Kidney (tissue), 14 donors: ENCODE measurements around the gene TUBB2B. TPM values are rescaled to one million over a fixed set of nuclear protein-coding genes. Genes with fewer than 3 reads are reported as not detected.

ENCODE experiments used
- DNase-seq, 5 donors: peaks; one replicate each; pipeline ENCODE4 v3.0.0-alpha.2; 2013 to 2020
- FAIRE-seq: peaks from 2 replicates; lab custom pipeline; 2012; peaks lifted over from hg19 to GRCh38; lab: Jason Lieb, UNC
- H3K27ac ChIP-seq, 2 donors: one replicate each; pipeline ENCODE4 v1.7.0; 2013; ENCODE audit warnings: low read depth in 2 of 2, low read length in 2 of 2, inconsistent platforms in 1 of 2
- H3K27me3 ChIP-seq: one replicate; pipeline ENCODE4 v1.7.1; 2013; ENCODE audit warnings: low read length, inconsistent platforms; ENCODE audit not compliant: control insufficient read depth, insufficient read depth
- H3K36me3 ChIP-seq, 3 donors: one replicate each; pipeline versions ENCODE4 v1.7.0 to v1.7.1; 2013; ENCODE audit warnings: low read length in 3 of 3, control low read depth in 1 of 3, inconsistent platforms in 1 of 3; ENCODE audit not compliant: insufficient read depth in 3 of 3, control insufficient read depth in 2 of 3
- H3K4me1 ChIP-seq, 3 donors: one replicate each; pipeline versions ENCODE4 v1.7.0 to v1.7.1; 2013; ENCODE audit warnings: low read length in 3 of 3, inconsistent platforms in 1 of 3, low read depth in 1 of 3; ENCODE audit not compliant: control insufficient read depth in 2 of 3, insufficient read depth in 2 of 3
- H3K4me3 ChIP-seq, 3 donors: one replicate each; pipeline versions ENCODE4 v1.7.0 to v1.8.1; 2013; ENCODE audit warnings: low read length in 3 of 3, control low read depth in 1 of 3, inconsistent platforms in 1 of 3
- H3K9ac ChIP-seq, 3 donors: one replicate each; pipeline versions ENCODE4 v1.7.0 to v1.7.1; 2013; ENCODE audit warnings: low read length in 3 of 3, control low read depth in 1 of 3, inconsistent platforms in 1 of 3
- H3K9me3 ChIP-seq, 3 donors: one replicate each; pipeline versions ENCODE4 v1.7.0 to v1.7.1; 2013; ENCODE audit warnings: low read length in 3 of 3, control low read depth in 1 of 3, inconsistent platforms in 1 of 3; ENCODE audit not compliant: control insufficient read depth in 2 of 3, insufficient read depth in 1 of 3
- CTCF ChIP-seq: IDR thresholded peaks from 3 replicates; pipeline ENCODE4 v1.5.1; 2012; ENCODE audit warnings: mild to moderate bottlenecking, moderate library complexity, borderline replicate concordance; ENCODE audit not compliant: insufficient read depth; ENCODE audit errors: extremely low read depth
- intact Hi-C: fragments of 100-400 bp; cut with DNase I; formaldehyde crosslinking; loops from one replicate; pipeline ENCODE4 v1.11.1; 2022
- polyA plus RNA-seq: library from polyadenylated mRNA; stranded (reverse); fragments of 350-450 nt; fragmentation: Illumina TruSeq; extraction: RNeasy Lipid Tissue Mini Kit (QIAGEN cat#74804); gene quantifications from one replicate; pipeline ENCODE4 v1.2.3, GENCODE V29; 2014; ENCODE audit warnings: low read depth, low replicate concordance; ENCODE audit not compliant: insufficient read depth
- total RNA-seq: library from RNA; stranded (reverse); fragmentation: NEBNext Ultra II Directional; extraction: Animal tissue kit (Norgen Biotek cat#: 25700); gene quantifications from one replicate; pipeline ENCODE4 v1.2.1, GENCODE V29; 2021
- donor health status: control.
- donor health status: control.
- donor health status: control.
- donor health status: control.
- donor health status: control.
- donor health status: DM: yes; HTN: yes; CAD: no.
- donor health status: Normal renal cell carcinoma (clear cell type).

TUBB2B gene
- total and polyA plus RNA-seq, 2 donors from 2014 or later: 34.2 to 46.1 TPM

DNA sequence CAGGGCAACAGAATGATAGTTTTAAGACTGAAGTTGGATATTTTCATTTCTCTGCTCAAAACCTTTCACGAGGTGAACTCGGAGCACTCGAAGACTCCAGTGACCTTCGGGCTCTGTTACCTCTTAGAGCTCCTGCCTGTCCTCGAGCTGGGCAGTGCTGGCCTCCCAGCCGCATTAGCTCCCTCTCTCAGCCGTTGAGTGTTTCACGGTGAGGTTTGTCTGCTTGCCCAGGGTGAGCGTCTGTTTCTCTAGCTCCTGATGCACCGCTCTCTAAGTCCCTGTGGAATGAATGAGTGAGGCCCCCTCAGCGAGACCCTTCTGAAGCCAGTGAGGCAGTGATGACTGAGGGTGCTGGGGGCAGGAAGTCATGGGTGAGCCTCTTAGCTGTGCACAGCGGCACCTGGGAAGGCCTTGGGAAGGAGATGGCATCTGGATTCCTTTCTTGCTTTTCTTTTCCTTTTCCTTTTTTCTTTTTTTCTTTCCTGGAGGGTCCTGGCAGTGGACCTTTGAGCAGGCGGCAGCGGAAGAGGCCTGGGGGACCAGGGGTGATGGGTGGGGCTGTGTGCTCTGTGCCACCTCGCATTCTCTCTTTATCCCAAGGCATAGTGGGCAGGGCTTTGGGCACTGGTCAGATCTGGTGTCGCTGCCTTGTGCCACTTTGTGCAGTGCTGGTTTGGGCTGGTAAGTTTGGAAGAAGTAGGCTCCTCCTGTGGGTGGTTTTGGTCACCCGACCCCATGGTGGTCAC, 33.5 kb upstream of the TUBB2B start:
- H3K4me3 ChIP-seq: peak overlapping the region in 1 of 3 donors; percentile 38
- no peak for FAIRE-seq

DNA sequence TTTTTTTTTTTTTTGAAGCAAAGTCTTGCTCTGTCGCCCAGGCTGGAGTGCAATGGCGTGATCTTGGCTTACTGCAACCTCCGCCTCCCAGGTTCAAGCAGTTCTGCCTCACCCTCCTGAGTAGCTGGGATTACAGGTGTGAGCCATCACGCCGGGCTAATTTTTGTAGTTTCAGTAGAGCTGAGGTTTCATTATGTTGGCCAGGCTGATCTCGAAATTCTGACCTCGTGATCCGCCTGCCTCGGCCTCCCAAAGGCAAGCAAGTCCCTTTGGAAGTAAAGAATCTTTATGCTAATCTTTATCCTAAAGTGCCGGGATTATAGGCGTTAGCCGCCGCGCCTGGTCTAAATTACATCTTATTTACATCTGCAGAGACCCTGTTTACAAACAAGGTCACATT, 32.8 kb upstream of the TUBB2B start:
- DNase-seq (peak in 1 of 5 donors; percentile 53), FAIRE-seq (no peak)
- Histone ChIP-seq H3K4me1 (peaks cover 0 to 24% (median 22%) of the 10 kb centered on the region in 3 donors), H3K27ac (peak overlapping the region; percentile 78 to 81), H3K9me3 (no peaks in the 10 kb centered on the region), H3K36me3 (peaks cover 0 to 11% (median 5%) of the 10 kb centered on the region in 3 donors), H3K27me3 (no peaks in the 10 kb centered on the region), H3K4me3 (peak overlapping the region in 1 of 3 donors; percentile 38), H3K9ac (peak overlapping the region in 2 of 3 donors; percentile 48 to 72)
- intact Hi-C loops: no loop called here
- TF ChIP-seq CTCF: no peak

More for the DNA sequence above, 33.5 kb upstream of the TUBB2B start:
- Histone ChIP-seq H3K4me1 (peaks cover 0 to 24% (median 22%) of the 10 kb centered on the region in 3 donors), H3K27me3 (no peaks in the 10 kb centered on the region), H3K9me3 (no peaks in the 10 kb centered on the region), H3K36me3 (peaks cover 0 to 11% (median 5%) of the 10 kb centered on the region in 3 donors), H3K27ac (peak overlapping the region; percentile 78 to 81), H3K9ac (peak overlapping the region in 2 of 3 donors; percentile 48 to 72)
- DNase-seq: peak in 1 of 5 donors; percentile 54
- intact Hi-C loops: no loop called here
- TF ChIP-seq CTCF: no peak

- FAIRE-seq (no peak), DNase-seq (peak; percentile 39 to 79 (median 58))
- TF ChIP-seq CTCF: peak; percentile 1
Observed at GRCh38 chr6:3259491-3259958, 32.1 kb upstream of the TUBB2B start.

More at GRCh38 chr6:3259491-3259958, 32.1 kb upstream of the TUBB2B start:
- H3K4me1 ChIP-seq: peaks cover 0 to 24% (median 22%) of the 10 kb centered on the region in 3 donors
- H3K9me3 ChIP-seq: no peaks in the 10 kb centered on the region
- peaks cover 0 to 11% (median 5%) of the 10 kb centered on the region in 3 donors for H3K36me3 ChIP-seq
- peak overlapping the region; percentile 49 to 68 (median 59) for H3K9ac ChIP-seq
- peak overlapping the region; percentile 85 to 86 for H3K27ac ChIP-seq
- H3K27me3 ChIP-seq: no peaks in the 10 kb centered on the region
- peak overlapping the region; percentile 66 to 95 (median 79) for H3K4me3 ChIP-seq
- intact Hi-C loops: no loop called here
